HepG2 (cell line): Measurements from ENCODE around the gene ULK4. TPM values are rescaled to one million over a fixed set of nuclear protein-coding genes. Genes with fewer than 3 reads are reported as not detected.

Source experiments
- FOXA3 ChIP-seq: IDR thresholded peaks from 2 replicates; pipeline ENCODE4 v1.6.1; 2016; ENCODE audit warnings: missing genetic modification reagents, missing compliant biosample characterization
- HDAC6 ChIP-seq: fragments of 200-600 bp; sonication (generic); IDR thresholded peaks from 2 replicates; pipeline ENCODE4 v1.7.0; 2017; ENCODE audit warnings: mild to moderate bottlenecking, antibody characterized with exemption, low read length, low read depth
- IKZF1 ChIP-seq: fragments of 450-650 bp; IDR thresholded peaks from 2 replicates; pipeline ENCODE4 v1.7.1; 2016
- NFIC ChIP-seq: IDR thresholded peaks from 2 replicates; pipeline ENCODE4 v1.6.1; 2012; ENCODE audit warnings: mild to moderate bottlenecking, low read length, inconsistent platforms
- PLRG1 ChIP-seq: fragments of 450-650 bp; conservative IDR thresholded peaks from 2 replicates; pipeline ENCODE4 v1.6.1; 2016
- POLR2AphosphoS5 ChIP-seq: IDR thresholded peaks from 2 replicates; pipeline ENCODE4 v1.6.1; 2012; ENCODE audit warnings: low read depth, low read length
- PRPF4 ChIP-seq: fragments of 200-400 bp; formaldehyde crosslinking; IDR thresholded peaks from 2 replicates; pipeline ENCODE4 v1.6.1; 2016; ENCODE audit warnings: low read length, low read depth; ENCODE audit not compliant: poor library complexity, severe bottlenecking
- TFDP1 ChIP-seq: IDR thresholded peaks from 2 replicates; pipeline ENCODE4 v1.6.1; 2016; ENCODE audit warnings: missing compliant biosample characterization, missing genetic modification reagents, borderline replicate concordance
- TRIM24 ChIP-seq: sonication (generic); formaldehyde crosslinking; IDR thresholded peaks from 2 replicates; pipeline ENCODE4 v1.8.0; 2022; ENCODE audit warnings: mild to moderate bottlenecking, missing genetic modification reagents
- ZFP90 ChIP-seq: sonication (generic); formaldehyde crosslinking; IDR thresholded peaks from 2 replicates; pipeline ENCODE4 v1.8.0; 2022; ENCODE audit warnings: missing genetic modification reagents, mild to moderate bottlenecking, inconsistent platforms, borderline replicate concordance
- ZNF225 ChIP-seq: sonication (generic); formaldehyde crosslinking; IDR thresholded peaks from 2 replicates; pipeline ENCODE4 v1.4.0; 2020; ENCODE audit warnings: mild to moderate bottlenecking, missing genetic modification reagents
- ZNF644 ChIP-seq: IDR thresholded peaks from 2 replicates; pipeline ENCODE4 v1.6.1; 2016; ENCODE audit warnings: low read depth
- ZNF788 ChIP-seq: sonication (generic); formaldehyde crosslinking; IDR thresholded peaks from 2 replicates; pipeline ENCODE4 v1.5.0; 2020; ENCODE audit warnings: mild to moderate bottlenecking, missing genetic modification reagents, borderline replicate concordance
- ZSCAN21 ChIP-seq: sonication (generic); formaldehyde crosslinking; IDR thresholded peaks from 2 replicates; pipeline ENCODE4 v1.8.0; 2022; ENCODE audit warnings: mild to moderate bottlenecking, missing genetic modification reagents, moderate library complexity, borderline replicate concordance
- polyA plus RNA-seq, 8 experiments: library from polyadenylated mRNA; depleted of rRNA in 3 of 8; stranded (reverse) in 7 of 8; unstranded in 1 of 8; fragments of >200 nt; fragmentation: Illumina TruSeq in 4 of 8; extraction: Trizol in 4 of 8; gene quantifications; 2 replicates each; pipeline versions ENCODE4 v1.2.1 to v1.2.3, GENCODE V29; 2011 to 2016; ENCODE audit warnings: low read depth in 4 of 8, missing spikeins in 1 of 8, mixed read lengths in 1 of 8; ENCODE audit not compliant: insufficient read depth in 1 of 8
- total RNA-seq, 5 experiments: library from RNA; depleted of rRNA; stranded (reverse); fragments of >200 nt; fragmentation: Illumina TruSeq; extraction: Trizol; gene quantifications; 2 replicates each; pipeline ENCODE4 v1.2.3, GENCODE V29; 2016; ENCODE audit warnings: low read depth in 1 of 5
- TF ChIP-seq, protein P1 (sequence below): IDR thresholded peaks from 2 replicates; pipeline ENCODE4 v1.6.1; 2016; ENCODE audit warnings: low read depth, control low read depth
- TF ChIP-seq, protein P2 (sequence below): sonication (generic); formaldehyde crosslinking; IDR thresholded peaks from 2 replicates; pipeline ENCODE4 v1.8.0; 2022; ENCODE audit warnings: mild to moderate bottlenecking, missing genetic modification reagents, moderate library complexity
- TF ChIP-seq, protein P3 (sequence below): sonication (generic); formaldehyde crosslinking; IDR thresholded peaks from 2 replicates; pipeline ENCODE4 v1.4.0; 2020; ENCODE audit warnings: missing genetic modification reagents
- TF ChIP-seq, protein P4 (sequence below): sonication (generic); formaldehyde crosslinking; IDR thresholded peaks from 2 replicates; pipeline ENCODE4 v1.8.0; 2022; ENCODE audit warnings: missing genetic modification reagents, mild to moderate bottlenecking, moderate library complexity, borderline replicate concordance

ULK4 gene
- total and polyA plus RNA-seq, 2 of the 13 experiments (the other 11 are each of a cell fraction or from before 2014, with no cell fraction given), result 6.7 to 11.8 TPM

DNA sequence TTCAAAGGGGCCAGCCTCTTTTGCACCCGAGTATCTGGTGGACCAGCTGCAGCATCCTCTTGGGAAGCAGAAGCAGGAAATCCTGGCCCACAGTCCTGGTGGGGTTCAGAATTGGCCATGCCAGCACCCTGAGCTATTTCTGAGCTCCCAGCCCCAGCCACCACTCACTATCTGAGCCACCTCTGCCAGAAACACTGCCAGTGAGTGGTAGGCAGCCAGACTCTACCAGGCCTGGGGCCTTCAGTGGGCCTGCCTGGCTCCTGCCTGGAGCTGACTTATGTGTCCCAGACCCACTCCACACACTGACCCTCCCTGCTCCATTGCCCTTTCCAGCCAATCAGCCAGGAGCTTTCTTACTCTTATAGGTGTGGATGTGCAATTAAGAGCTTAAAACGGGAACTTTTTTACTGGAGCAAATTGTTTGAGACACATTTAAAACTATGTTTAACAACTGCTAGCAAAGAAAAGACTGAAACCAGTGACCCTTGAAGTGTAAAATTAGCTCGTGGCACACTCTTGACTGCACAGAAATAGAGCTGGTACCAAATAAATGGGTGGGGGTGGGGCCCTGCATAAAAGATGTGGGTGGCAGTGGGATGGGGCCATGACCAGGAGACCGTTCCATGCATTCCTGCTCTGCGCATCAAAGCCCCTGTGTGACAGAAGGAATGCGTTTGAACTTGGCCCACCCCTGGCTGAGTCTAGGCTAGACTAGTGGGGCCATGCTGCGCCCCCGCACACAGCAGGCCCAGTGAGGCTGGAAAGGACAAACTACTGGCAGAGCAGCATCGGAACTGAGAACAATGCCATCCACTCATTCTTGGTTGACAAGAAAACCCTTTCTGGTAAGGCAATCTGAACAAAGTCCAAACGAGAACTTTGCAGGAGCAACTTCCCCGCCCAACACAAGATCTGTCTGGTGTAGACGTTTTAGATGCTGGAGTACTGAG, 714.6 kb downstream of the ULK4 start (continued):
- TF ChIP-seq TRIM24 (CRISPR knock-in tag) (no peak), NFIC (peak; percentile 63), ZFP90 (CRISPR knock-in tag) (no peak), ZNF788 (CRISPR knock-in tag) (0 out of 2 replicates have a peak, but pooled peaks have one; percentile 3), POLR2AphosphoS5 (no peak), IKZF1 (no peak), TFDP1 (CRISPR knock-in tag) (no peak), ZSCAN21 (CRISPR knock-in tag) (no peak), PLRG1 (no peak), HDAC6 (no peak), ZNF644 (CRISPR knock-in tag) (peak; percentile 96), FOXA3 (CRISPR knock-in tag) (peak; percentile 71), ZNF225 (CRISPR knock-in tag) (no peak), PRPF4 (no peak)
- TF ChIP-seq, protein P1, sequence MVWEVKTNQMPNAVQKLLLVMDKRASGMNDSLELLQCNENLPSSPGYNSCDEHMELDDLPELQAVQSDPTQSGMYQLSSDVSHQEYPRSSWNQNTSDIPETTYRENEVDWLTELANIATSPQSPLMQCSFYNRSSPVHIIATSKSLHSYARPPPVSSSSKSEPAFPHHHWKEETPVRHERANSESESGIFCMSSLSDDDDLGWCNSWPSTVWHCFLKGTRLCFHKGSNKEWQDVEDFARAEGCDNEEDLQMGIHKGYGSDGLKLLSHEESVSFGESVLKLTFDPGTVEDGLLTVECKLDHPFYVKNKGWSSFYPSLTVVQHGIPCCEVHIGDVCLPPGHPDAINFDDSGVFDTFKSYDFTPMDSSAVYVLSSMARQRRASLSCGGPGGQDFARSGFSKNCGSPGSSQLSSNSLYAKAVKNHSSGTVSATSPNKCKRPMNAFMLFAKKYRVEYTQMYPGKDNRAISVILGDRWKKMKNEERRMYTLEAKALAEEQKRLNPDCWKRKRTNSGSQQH, result no peak
- TF ChIP-seq, protein P2, sequence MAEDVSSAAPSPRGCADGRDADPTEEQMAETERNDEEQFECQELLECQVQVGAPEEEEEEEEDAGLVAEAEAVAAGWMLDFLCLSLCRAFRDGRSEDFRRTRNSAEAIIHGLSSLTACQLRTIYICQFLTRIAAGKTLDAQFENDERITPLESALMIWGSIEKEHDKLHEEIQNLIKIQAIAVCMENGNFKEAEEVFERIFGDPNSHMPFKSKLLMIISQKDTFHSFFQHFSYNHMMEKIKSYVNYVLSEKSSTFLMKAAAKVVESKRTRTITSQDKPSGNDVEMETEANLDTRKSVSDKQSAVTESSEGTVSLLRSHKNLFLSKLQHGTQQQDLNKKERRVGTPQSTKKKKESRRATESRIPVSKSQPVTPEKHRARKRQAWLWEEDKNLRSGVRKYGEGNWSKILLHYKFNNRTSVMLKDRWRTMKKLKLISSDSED (CRISPR knock-in tag), result no peak
- TF ChIP-seq, protein P3, sequence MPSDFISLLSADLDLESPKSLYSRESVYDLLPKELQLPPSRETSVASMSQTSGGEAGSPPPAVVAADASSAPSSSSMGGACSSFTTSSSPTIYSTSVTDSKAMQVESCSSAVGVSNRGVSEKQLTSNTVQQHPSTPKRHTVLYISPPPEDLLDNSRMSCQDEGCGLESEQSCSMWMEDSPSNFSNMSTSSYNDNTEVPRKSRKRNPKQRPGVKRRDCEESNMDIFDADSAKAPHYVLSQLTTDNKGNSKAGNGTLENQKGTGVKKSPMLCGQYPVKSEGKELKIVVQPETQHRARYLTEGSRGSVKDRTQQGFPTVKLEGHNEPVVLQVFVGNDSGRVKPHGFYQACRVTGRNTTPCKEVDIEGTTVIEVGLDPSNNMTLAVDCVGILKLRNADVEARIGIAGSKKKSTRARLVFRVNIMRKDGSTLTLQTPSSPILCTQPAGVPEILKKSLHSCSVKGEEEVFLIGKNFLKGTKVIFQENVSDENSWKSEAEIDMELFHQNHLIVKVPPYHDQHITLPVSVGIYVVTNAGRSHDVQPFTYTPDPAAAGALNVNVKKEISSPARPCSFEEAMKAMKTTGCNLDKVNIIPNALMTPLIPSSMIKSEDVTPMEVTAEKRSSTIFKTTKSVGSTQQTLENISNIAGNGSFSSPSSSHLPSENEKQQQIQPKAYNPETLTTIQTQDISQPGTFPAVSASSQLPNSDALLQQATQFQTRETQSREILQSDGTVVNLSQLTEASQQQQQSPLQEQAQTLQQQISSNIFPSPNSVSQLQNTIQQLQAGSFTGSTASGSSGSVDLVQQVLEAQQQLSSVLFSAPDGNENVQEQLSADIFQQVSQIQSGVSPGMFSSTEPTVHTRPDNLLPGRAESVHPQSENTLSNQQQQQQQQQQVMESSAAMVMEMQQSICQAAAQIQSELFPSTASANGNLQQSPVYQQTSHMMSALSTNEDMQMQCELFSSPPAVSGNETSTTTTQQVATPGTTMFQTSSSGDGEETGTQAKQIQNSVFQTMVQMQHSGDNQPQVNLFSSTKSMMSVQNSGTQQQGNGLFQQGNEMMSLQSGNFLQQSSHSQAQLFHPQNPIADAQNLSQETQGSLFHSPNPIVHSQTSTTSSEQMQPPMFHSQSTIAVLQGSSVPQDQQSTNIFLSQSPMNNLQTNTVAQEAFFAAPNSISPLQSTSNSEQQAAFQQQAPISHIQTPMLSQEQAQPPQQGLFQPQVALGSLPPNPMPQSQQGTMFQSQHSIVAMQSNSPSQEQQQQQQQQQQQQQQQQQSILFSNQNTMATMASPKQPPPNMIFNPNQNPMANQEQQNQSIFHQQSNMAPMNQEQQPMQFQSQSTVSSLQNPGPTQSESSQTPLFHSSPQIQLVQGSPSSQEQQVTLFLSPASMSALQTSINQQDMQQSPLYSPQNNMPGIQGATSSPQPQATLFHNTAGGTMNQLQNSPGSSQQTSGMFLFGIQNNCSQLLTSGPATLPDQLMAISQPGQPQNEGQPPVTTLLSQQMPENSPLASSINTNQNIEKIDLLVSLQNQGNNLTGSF (CRISPR knock-in tag), result no peak
- TF ChIP-seq, protein P4, sequence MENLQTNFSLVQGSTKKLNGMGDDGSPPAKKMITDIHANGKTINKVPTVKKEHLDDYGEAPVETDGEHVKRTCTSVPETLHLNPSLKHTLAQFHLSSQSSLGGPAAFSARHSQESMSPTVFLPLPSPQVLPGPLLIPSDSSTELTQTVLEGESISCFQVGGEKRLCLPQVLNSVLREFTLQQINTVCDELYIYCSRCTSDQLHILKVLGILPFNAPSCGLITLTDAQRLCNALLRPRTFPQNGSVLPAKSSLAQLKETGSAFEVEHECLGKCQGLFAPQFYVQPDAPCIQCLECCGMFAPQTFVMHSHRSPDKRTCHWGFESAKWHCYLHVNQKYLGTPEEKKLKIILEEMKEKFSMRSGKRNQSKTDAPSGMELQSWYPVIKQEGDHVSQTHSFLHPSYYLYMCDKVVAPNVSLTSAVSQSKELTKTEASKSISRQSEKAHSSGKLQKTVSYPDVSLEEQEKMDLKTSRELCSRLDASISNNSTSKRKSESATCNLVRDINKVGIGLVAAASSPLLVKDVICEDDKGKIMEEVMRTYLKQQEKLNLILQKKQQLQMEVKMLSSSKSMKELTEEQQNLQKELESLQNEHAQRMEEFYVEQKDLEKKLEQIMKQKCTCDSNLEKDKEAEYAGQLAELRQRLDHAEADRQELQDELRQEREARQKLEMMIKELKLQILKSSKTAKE (CRISPR knock-in tag), result peak; percentile 95
